ENCODE data around the gene CHRNA4.

- TF ChIP-seq SUZ12 (IDR thresholded peaks at IDR 0.05; ENCODE audit: extremely low read depth, insufficient read depth, insufficient read length): no peak
- no peak for TF ChIP-seq ZNF274 (IDR thresholded peaks at IDR 0.05; ENCODE audit: low read depth, low read length)
Measured at GRCh38 chr20:63398744-63399514, 37.8 kb upstream of the CHRNA4 start.

Data from NT2/D1 (cell line).